GM12878 (cell line): Measurements from ENCODE around the gene AOAH.

Source experiments
- ATF2 ChIP-seq: IDR thresholded peaks from 2 replicates; pipeline ENCODE4 v1.6.1; 2012; ENCODE audit warnings: low read length, inconsistent platforms
- POLR2A ChIP-seq: IDR thresholded peaks from 2 replicates; pipeline ENCODE4 v1.6.1; 2011; ENCODE audit warnings: low read depth, mild to moderate bottlenecking, low read length

- TF ChIP-seq ATF2 (no peak), POLR2A (no peak)
Observed at GRCh38 chr7:36636126-36636525, 88.2 kb downstream of the AOAH start.
